HL-60 (cell line): ENCODE data around the gene DOCK10.

ENCODE experiments used
- CTCF ChIP-seq: IDR thresholded peaks from one replicate; pipeline ENCODE4 v1.5.1; 2011; ENCODE audit warnings: low read length, control low read depth, inconsistent platforms; ENCODE audit not compliant: insufficient read depth
- SPI1 ChIP-seq: IDR thresholded peaks from 2 replicates; pipeline ENCODE4 v1.6.1; 2012; ENCODE audit warnings: low read depth, mild to moderate bottlenecking, borderline replicate concordance

- TF ChIP-seq CTCF (no peak), SPI1 (no peak)
Observed at GRCh38 chr2:224798180-224798579, 244.1 kb downstream of the DOCK10 start.
